Left ventricle myocardium superior (tissue), 1 donor: ENCODE data around the gene SMAD6. TPM values are rescaled to one million over a fixed set of nuclear protein-coding genes. Genes with fewer than 3 reads are reported as not detected.

Experiments used
- ATAC-seq: fragments of 200-7000 bp; cut with Tn5 transposase; one replicate; pipeline ENCODE4 v1.9.1; 2020; ENCODE audit warnings: mild to moderate bottlenecking, moderate library complexity
- DNase-seq: peaks from one replicate; pipeline ENCODE4 v3.0.0-alpha.2; 2020
- intact Hi-C: fragments of 100-400 bp; cut with micrococcal nuclease; formaldehyde crosslinking; loops from one replicate; pipeline ENCODE4 v1.11.0; 2022
- total RNA-seq: library from RNA; stranded (reverse); fragmentation: NEBNext Ultra II Directional; extraction: Animal tissue kit (Norgen Biotek cat#: 25700); gene quantifications from one replicate; pipeline ENCODE4 v1.2.1, GENCODE V29; 2021
- donor health status: DM: no; HTN: yes; CAD: no; lungs with severe emphysema.

SMAD6 gene
- total RNA-seq, 1 donor from 2014 or later = 14.9 TPM

DNA sequence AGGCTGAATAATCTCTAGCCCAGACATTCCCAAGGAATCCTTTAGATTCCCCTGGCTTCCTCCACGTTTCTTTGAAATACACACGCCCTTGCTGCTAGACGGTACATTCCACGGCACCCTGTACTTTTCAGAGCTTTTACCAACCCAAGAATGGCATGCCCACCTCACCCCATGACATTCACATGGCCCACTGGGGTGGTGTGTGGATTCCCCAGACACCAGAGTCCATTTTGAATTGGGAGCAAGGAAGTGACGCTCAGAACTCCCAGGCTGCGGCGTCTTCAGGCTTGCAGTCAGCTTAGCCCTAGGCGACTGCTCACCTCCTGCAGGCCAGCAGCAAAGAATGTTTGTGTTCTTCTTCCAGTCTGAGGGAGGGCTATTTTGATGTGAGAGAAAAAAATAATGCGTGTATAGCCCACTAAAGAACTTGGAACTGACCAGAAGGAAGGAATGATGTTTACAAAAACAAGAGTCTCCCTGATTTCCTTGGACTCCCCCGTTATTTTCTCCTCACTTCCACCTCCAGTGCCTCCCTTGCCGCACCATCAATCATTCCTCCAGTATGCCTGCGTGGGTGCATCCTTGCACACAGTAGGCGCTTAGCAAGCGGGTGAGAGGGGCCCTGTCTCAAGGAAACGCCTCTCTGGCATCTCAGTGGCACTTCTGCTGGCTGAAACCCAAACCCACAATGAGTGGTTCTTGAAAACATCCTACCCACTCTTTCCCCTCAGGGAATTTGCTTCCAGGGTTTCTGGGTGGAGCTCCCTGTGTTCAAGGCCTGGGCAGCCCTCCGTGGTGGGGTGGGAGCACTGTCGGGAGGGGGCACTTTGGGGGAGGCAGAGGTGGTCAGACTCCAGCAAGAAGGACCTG lies 59.9 kb downstream of the SMAD6 start:
- intact Hi-C loops = no loop called here
- DNase-seq = no peak
- no peak for ATAC-seq

DNA sequence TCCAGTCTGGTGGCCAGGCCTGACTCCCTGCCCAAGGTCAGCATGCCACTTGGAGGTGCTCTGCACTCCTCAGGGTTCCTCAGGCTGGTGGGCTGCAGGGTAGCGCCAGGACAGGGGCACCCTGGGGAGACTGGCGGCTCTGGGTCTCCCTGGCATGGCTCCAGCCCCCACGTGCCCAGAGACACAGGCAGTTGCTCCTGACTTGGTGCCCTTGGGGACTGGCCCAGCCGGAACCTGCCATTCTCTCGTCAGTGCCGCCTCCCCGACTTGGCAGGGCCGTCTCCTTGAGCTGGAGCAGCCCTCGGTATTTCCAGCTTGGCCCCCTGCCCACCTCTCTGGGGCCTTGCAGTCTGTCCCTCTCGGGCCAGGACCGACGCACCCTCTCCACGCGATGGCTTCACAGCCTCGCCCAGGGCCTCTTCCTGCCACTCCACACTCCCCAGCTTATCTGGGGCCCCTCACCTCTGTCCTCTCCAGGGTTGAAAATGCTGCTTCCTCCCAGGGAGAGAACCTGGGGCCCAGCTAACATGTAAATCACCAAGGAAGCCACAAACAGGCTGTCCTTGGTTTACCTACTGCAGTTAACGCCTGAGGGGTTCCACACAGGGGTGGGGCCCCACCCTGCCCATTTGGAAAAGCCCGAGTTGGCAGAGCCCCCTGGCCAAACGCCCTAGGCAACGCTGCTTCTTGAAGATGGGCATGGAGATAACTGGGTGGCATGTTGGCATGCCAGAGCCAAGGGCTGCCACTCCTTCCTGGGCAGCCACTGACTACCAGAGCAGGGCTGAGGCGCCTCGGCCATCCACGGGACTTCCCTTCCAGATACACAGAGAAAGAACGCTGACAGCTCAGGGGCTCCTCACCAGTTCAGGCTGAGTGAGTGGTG lies 61.4 kb downstream of the SMAD6 start:
- DNase-seq = peak; percentile 96
- intact Hi-C loops = no loop called here
- peak; percentile 93 for ATAC-seq

- intact Hi-C loops = no loop called here
- no peak for ATAC-seq
- DNase-seq = no peak
Measured at GRCh38 chr15:66764072-66764786, 62.2 kb downstream of the SMAD6 start.

DNA sequence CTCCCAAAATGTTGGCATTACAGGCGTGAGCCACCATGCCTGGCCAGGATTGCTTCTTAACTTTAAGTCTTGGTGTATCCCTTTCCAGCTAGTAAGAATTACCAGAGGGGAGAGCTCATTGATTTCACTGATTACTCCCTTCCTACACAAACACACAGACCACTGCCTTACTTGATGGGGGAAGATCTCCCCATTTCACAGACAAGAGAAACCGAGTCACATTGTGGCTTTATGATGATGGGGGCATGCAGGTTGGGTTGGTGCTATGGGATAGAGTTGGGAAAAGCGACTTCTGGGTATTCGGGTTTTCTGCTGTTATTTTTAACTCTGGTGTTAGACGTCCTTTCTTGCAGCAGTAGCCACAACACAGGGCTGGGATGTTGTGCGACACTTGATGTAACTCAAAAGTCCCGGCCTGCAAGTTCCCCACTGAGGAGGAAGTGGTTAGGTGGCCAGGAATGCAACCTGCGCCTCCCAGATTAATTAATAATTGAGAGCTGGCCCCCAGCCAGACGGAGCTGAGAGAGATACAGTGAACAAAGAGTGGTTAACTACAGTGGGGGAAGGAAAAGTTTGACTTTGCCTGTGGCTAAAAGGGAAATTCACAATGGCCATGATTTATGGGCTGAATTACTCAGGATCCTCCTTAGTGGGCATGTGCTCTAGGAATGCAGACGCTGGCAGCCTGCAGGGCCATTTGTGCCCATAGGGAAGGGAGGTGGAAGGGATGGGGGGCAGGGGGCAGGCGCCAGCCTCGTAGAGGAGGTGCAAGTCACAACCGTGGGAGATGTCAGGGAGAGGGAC lies 63.6 kb downstream of the SMAD6 start:
- DNase-seq (no peak), ATAC-seq (no peak)
- intact Hi-C loops = no loop called here

DNA sequence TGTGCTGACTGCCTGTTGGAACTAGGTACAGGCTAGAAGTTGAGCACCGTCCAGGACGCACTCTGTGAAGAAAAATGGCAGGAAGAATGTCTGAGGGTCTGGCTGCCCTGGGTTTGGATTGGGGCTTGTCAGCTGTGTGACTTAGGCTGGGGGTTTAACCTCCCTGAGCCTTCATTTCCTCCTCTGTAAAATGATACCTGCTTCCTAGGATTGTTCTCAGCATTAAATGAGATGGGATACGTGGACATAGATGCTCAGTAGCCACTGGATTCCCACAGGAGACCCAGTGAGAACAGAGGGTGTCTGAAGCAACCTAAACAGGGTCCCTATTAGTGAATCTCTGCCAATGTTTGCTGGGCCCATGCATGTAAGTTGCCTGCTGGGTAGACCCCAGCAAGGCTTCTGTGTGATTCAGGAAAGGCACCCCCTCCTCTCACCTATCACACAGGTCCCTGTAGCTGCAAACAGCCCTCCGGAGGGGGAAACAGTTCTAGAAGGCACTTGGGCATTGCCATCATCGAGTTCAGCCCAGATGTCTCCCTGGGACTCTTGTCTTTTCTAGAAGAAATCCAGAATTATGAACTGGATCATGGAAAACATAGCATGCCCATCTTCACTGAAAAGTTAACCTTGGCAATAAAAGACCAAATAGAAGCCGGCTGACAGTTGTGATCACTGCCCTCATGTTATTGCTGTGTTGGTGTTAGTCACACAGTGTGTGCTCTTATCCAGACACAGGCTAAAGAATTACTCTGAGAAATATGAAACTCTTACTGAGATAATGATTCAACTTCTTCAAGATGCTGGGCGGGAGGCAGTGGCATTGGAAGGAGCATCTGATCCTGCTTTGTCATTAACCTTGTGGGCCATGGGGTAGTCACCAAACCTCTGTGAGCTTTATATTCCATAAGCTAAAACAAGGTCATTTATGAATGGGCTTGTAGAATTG lies 64.5 kb downstream of the SMAD6 start:
- DNase-seq = no peak
- intact Hi-C loops = no loop called here

DNA sequence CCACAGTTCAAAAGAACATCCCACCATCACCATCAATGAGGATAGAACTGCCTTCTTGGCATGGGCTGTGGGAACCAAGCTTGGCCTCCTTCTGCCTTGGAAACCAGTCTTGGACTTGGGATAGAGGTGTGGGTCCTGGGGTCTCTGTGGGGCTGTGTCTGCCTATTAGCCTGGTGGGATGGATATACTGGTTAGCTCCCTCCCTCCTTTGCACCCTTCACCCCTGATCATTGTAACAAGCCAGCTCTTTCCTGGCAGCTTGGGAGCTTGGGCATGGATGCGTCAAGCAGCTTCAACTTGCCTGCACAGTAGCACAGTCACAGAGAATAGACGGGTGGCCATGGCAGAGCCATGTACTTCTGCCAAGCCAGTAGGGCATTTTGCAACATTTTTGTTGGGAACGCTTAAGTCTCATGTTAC lies 65.2 kb downstream of the SMAD6 start:
- DNase-seq = no peak

More for the DNA sequence above, 64.5 kb downstream of the SMAD6 start:
- ATAC-seq = no peak

GRCh38 chr15:66768987-66769386 lies 67.0 kb downstream of the SMAD6 start:
- no peak for ATAC-seq
- no peak for DNase-seq
- intact Hi-C loops = no loop called here

More for the DNA sequence above, 65.2 kb downstream of the SMAD6 start:
- intact Hi-C loops = no loop called here
- ATAC-seq = no peak

GRCh38 chr15:66770518-66771350 lies 68.7 kb downstream of the SMAD6 start:
- no peak for ATAC-seq
- intact Hi-C loops = loop anchor here (10.0 kb wide), 1 partner anchor 66 kb away; the partner anchor contains the start of gene SMAD6
- no peak for DNase-seq

DNA sequence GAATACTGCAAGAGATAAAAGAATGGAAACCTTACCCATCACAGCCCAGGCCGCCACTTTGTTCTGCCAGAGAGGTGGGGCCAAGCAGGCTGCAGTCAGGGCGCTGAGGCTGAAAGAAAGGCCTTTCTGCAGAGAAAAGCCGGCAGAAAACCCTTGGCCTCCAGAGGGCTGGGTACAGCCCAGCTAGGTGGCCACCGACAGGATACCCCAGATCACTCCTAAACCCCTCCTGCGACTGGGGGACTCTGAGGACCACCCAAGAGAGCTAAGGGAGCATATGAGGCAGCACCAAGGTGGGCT lies 69.3 kb downstream of the SMAD6 start:
- intact Hi-C loops = loop anchor here (10.0 kb wide), 1 partner anchor 66 kb away; the partner anchor contains the start of gene SMAD6
- ATAC-seq (no peak), DNase-seq (no peak)

GRCh38 chr15:66772604-66773128 lies 70.6 kb downstream of the SMAD6 start:
- DNase-seq = no peak
- intact Hi-C loops = loop anchor here (10.0 kb wide), 1 partner anchor 68 kb away; the partner anchor contains the start of gene SMAD6
- ATAC-seq = no peak

- DNase-seq = peak; percentile 41
- intact Hi-C loops = loop anchor here (10.0 kb wide), 1 partner anchor 68 kb away; the partner anchor contains the start of gene SMAD6
- ATAC-seq = peak; percentile 30
Measured at GRCh38 chr15:66773129-66773873, 71.3 kb downstream of the SMAD6 start.

DNA sequence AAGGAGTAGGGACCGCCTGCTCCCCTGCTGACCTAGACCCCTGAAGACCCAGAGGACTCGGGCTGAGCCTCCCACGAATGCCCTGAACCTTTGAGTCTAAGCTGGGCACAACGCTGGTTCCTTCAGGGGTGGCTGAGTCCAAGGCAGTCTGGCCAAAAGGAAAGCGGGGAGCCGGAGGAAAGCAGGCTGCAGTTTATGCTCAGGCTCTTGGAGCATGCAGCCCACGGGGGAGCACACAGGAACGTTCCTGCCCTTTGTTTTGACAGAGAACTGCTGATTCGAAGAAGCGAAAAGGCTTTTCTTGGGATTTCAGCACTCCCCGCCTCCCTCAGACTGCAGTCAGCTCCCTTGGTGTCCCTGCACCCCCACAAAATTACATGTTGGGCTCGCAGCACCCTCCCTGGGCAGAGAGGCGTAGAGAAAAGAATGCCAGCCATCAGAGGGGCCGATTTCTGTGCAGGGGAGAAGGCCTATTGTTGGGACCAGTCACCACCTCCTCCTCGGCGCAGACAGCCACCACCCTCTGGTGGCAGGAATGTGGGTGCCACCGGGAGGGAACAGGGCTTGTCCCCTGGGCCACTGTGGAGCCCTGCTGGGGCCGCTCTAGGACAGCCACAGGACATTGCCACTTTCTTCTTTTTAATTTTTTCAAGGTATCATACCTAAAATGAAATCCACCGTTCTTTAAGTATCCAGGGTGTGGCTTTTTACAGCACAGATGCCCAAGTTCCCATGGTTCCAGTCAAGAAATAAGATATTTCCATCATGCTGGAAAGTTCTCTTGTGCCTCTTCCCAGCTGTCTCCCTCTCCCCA lies 72.2 kb downstream of the SMAD6 start:
- intact Hi-C loops = loop anchor here (10.0 kb wide), 1 partner anchor 69 kb away; the partner anchor contains the start of gene SMAD6
- DNase-seq (peak; percentile 91), ATAC-seq (peak; percentile 96)

DNA sequence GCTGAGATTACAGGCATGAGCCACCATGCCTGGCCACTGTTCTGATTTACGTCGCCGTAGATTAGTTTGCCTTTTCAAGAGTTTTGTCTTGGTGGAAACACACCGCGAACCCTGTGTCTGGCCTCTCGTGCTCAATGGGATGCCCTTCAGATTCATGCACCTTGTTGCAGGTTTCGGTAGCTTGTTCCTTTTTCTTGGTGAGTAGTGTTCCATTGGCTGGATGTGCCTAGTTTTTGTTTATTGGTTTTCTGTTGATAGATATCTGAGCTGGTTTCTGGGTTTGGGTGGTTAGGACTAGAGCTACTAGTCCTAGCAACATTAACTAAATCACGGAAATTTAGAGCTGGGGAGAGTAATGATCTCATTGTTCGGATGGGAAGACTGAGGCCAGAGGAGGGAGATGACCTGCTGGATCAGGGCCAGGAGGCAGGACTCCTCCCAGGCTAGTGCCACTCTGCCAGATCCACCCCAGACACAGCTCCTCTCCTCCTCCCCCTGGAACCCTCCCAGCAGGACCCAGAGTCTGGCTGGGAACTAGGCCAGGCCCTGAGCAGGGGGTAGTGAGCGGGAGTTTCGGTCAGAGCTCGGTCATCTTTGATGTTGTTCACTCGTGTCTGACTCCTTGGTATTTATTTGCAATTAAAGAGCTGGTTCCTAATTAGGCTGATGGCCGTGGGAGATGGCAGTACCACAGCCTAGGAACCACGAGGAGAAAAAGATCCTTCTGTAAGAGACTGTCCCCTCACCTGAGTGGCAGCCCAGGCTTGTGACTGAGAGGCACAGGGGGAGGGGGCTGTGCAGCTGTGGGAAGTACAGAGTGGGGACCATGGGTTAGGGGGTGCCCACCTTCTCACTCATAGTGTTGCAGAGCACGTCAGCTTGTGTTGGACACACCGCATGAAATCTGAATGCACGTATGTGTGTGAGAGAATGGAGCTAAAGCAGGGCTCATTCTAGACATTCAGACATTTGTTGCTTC lies 73.4 kb downstream of the SMAD6 start:
- intact Hi-C loops = loop anchor here (10.0 kb wide), 1 partner anchor 71 kb away; the partner anchor contains the start of gene SMAD6
- ATAC-seq (peak; percentile 65), DNase-seq (peak; percentile 60)
